Common myeloid progenitor, CD34-positive (primary cell): ENCODE results near the gene BBX.

Experiments
- CTCF ChIA-PET: fragments of 350-600 bp; sonication (Branson Sonifier 250); formaldehyde crosslinking; loops from one replicate; lab custom pipeline; 2021; ENCODE audit warnings: antibody characterized with exemption; lab: Charles Lee
- POLR2A ChIA-PET: fragments of 350-600 bp; sonication (Branson Sonifier 250); formaldehyde crosslinking; loops from one replicate; lab custom pipeline; 2021; ENCODE audit warnings: antibody characterized with exemption; lab: Charles Lee
- DNase-seq, 3 donors: peaks; one replicate each; pipeline versions ENCODE4 v3.0.0 to v3.0.0-alpha.2; 2013
- H3K27ac ChIP-seq, 2 experiments: 1 replicate in 1 of 2; 2 replicates in 1 of 2; pipeline ENCODE4 v1.7.0; 2013; ENCODE audit warnings: inconsistent platforms in 2 of 2, low read length in 2 of 2, mild to moderate bottlenecking in 2 of 2, low read depth in 1 of 2, moderate library complexity in 1 of 2; ENCODE audit not compliant: severe bottlenecking in 2 of 2, insufficient read depth in 1 of 2, poor library complexity in 1 of 2
- H3K27me3 ChIP-seq, 5 experiments: replicated peaks in 2 of 5; 1 replicate in 3 of 5; 2 replicates in 2 of 5; pipeline versions ENCODE4 v1.6.1 to v1.7.0; 2013; ENCODE audit warnings: low read length in 4 of 5, mild to moderate bottlenecking in 2 of 5, moderate library complexity in 2 of 5, inconsistent platforms in 1 of 5; ENCODE audit not compliant: insufficient read depth in 5 of 5, control insufficient read depth in 4 of 5
- H3K36me3 ChIP-seq, 4 experiments: 1 replicate in 2 of 4; 2 replicates in 2 of 4; pipeline versions ENCODE4 v1.6.1 to v1.7.0; 2013; ENCODE audit warnings: low read length in 3 of 4, control low read depth in 1 of 4, mild to moderate bottlenecking in 1 of 4; ENCODE audit not compliant: control insufficient read depth in 4 of 4, insufficient read depth in 4 of 4
- H3K4me1 ChIP-seq, 4 experiments: 1 replicate in 3 of 4; 2 replicates in 1 of 4; pipeline versions ENCODE4 v1.6.1 to v1.7.1; 2013; ENCODE audit warnings: low read length in 3 of 4, mild to moderate bottlenecking in 3 of 4, control low read depth in 1 of 4, inconsistent platforms in 1 of 4, moderate library complexity in 1 of 4; ENCODE audit not compliant: control insufficient read depth in 4 of 4, insufficient read depth in 4 of 4; ENCODE audit errors: control extremely low read depth in 1 of 4
- H3K4me3 ChIP-seq, 7 experiments: 1 replicate in 4 of 7; 2 replicates in 3 of 7; pipeline versions ENCODE4 v1.5.1 to v1.7.0; 2013; ENCODE audit warnings: mild to moderate bottlenecking in 7 of 7, low read length in 6 of 7, moderate library complexity in 6 of 7, inconsistent platforms in 2 of 7, low read depth in 2 of 7, control low read depth in 1 of 7; ENCODE audit not compliant: insufficient read depth in 4 of 7, control insufficient read depth in 1 of 7; ENCODE audit errors: extremely low read depth in 1 of 7
- H3K9me3 ChIP-seq, 5 experiments: 1 replicate in 4 of 5; 2 replicates in 1 of 5; pipeline versions ENCODE4 v1.6.1 to v1.7.1; 2013; ENCODE audit warnings: low read length in 4 of 5, mild to moderate bottlenecking in 2 of 5, inconsistent platforms in 1 of 5, low read depth in 1 of 5, moderate library complexity in 1 of 5; ENCODE audit not compliant: control insufficient read depth in 4 of 5, insufficient read depth in 2 of 5; ENCODE audit errors: control extremely low read depth in 1 of 5
- WGBS: methylation state at CpG from one replicate; pipeline ENCODE4 v1.1.5; 2013; ENCODE audit not compliant: insufficient coverage; 5-methylcytosine and 5-hydroxymethylcytosine counted together

BBX gene

DNA sequence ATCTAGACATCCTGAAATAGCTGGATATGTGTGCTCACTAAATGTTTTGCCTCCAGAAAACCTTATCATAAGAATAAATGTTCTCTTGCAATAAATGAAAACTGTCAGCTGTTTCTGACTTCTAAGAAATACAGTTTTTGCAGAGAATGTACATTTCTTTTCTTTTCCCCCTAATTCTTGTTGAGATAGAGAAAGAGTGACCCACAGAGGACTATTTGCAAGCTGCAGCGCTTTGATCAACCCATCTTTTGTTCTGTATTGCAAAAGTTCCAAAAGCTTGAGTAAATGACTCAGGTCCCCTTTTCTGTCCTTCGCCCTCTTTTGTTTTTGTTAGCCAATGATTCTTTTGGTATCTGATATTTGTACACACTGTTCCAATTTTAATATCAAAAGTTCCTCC is 141.9 kb downstream of the BBX start:
- Histone ChIP-seq H3K36me3 (peaks cover 0 to 5% (median 0%) of the 10 kb centered on the region in 4 experiments), H3K4me1 (no peaks in the 10 kb centered on the region), H3K9me3 (no peaks in the 10 kb centered on the region), H3K4me3 (no peak overlapping the region), H3K27ac (no peak overlapping the region), H3K27me3 (no peaks in the 10 kb centered on the region)
- DNase-seq: no peak
- ChIA-PET POLR2A (interaction anchor here (0.6 kb wide), 1 partner anchor 11 kb away, joined by 3 read pairs; no protein-coding TSS in a partner anchor), CTCF (interaction anchor here (0.8 to 3.0 kb wide), 10 partner anchors 8 to 96 kb away, joined by 3 to 22 read pairs (median 4); no protein-coding TSS in a partner anchor)
- no CpG with 5 or more reads among the region's 2 CpGs for WGBS

DNA sequence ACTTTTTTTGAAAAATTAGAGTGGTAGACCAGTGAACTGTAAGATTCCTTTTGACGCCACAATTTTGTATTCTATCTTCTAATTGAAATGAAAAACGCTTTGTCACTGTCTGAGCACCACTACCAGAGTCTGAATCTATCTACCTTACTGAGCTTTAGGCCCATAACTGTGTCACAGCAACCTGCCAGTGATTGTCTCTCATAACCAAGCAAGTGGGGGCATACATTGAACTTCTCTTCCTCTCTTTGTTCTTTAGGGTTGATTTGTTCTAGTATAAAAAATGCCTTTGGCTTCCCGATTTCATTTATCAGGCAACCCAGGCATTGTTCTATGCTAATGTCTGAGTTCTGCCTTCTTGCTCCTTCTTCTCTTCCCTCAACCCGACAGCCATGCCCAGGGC is 142.6 kb downstream of the BBX start:
- DNase-seq: no peak
- H3K4me3 ChIP-seq: no peak overlapping the region
- H3K27me3 ChIP-seq: no peaks in the 10 kb centered on the region
- H3K36me3 ChIP-seq: peaks cover 0 to 5% (median 0%) of the 10 kb centered on the region in 4 experiments
- H3K9me3 ChIP-seq: no peaks in the 10 kb centered on the region
- H3K27ac ChIP-seq: no peak overlapping the region
- H3K4me1 ChIP-seq: no peaks in the 10 kb centered on the region
- CTCF ChIA-PET: interaction anchor here (0.8 to 3.0 kb wide), 7 partner anchors 11 to 89 kb away, joined by 3 to 22 read pairs (median 4); no protein-coding TSS in a partner anchor
- POLR2A ChIA-PET: interaction anchor here (0.6 kb wide), 1 partner anchor 10 kb away, joined by 3 read pairs; no protein-coding TSS in a partner anchor
- WGBS: 100% methylated on average over 2 of the region's 4 CpGs

DNA sequence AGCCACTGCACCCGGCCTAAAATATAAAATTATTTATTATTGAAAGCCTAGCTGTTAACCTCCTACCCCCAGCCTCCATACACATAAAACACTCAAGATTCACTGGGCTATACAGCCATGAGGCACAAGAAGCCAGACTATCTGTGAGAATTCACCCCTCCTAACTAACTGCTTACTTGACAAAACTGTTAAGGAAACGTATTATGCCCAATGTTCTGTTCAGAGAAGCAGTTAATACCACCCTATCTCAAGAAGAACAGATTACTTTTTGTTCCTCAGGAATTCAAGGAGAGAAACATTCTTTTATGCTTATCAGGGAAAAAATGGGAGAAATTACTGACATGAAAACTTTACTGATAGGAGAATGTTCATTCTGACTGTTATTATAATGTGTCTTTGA is 144.1 kb downstream of the BBX start:
- Histone ChIP-seq H3K4me3 (no peak overlapping the region), H3K9me3 (no peaks in the 10 kb centered on the region), H3K4me1 (no peaks in the 10 kb centered on the region), H3K27ac (no peak overlapping the region), H3K36me3 (peaks cover 0 to 5% (median 0%) of the 10 kb centered on the region in 4 experiments), H3K27me3 (no peaks in the 10 kb centered on the region)
- 80% methylated on average over 1 of the region's 2 CpGs for WGBS
- CTCF ChIA-PET: interaction anchor here (3.0 kb wide), 1 partner anchor 10 kb away, joined by 22 read pairs; no protein-coding TSS in a partner anchor
- no peak for DNase-seq
- POLR2A ChIA-PET: no interaction called here

DNA sequence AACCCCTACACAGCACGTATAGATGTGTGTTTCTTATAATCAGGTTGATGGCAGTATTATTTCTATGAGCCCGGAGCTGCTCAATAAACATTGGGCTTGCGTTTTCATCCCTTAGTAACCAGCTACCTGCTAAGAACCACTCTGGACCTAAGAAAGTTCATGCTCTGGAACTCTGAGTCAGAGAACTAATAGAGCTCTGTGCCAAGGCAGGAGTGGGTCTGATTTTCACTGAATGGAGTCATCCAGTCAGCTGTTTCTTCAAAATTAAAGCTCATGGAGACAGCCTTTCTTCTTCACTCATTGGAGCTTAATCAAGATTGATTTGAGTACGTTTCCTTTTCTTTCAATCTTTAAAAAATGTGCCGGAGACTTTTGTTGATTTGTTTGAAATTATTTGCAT is 145.7 kb downstream of the BBX start:
- Histone ChIP-seq H3K27ac (no peak overlapping the region), H3K36me3 (peaks cover 0 to 5% (median 0%) of the 10 kb centered on the region in 4 experiments), H3K9me3 (no peaks in the 10 kb centered on the region), H3K4me3 (no peak overlapping the region), H3K27me3 (no peaks in the 10 kb centered on the region), H3K4me1 (no peaks in the 10 kb centered on the region)
- DNase-seq: no peak
- CTCF ChIA-PET: interaction anchor here (0.9 to 1.7 kb wide), 3 partner anchors 8 to 17 kb away, joined by 3 to 10 read pairs (median 3); no protein-coding TSS in a partner anchor
- POLR2A ChIA-PET: no interaction called here
- WGBS: 100% methylated on average over 1 of the region's 5 CpGs

DNA sequence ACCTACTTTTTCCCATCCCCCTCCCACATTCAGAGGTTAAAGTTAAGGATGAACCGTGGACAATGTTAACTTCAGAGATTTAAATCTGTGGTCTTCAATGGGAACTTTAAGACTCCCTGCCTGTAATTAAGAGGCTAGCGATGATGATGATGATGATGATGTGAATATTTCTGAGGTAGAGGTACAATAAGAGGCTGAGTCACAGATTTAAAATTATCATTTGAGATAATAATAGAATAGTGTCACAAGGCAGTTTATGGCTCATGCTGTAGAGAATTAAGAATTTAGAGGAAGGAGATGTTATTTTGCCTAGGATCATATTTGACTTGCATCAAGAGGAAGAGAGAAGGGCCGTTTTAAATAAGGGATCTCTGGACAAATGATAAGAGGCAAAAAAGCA is 146.2 kb downstream of the BBX start:
- no peaks in the 10 kb centered on the region for H3K9me3 ChIP-seq

DNA sequence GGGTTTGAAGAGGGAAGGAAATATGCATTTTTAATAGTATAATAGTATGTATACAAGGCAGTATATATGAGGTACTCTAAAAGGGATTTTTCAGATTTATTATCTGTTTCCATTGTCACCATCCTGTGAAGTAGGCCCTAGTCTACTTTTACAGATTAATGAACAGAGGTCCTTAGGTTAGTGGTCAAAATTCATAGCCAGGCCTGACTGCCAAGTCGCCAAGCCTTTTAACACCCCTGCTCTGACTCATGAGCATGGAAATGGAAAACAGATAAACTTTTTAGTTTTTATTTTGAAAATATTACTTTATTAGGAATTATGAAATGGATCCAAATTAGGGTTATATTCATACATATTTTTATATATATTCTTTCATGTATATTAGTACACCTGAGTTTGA is 146.9 kb downstream of the BBX start:
- DNase-seq: no peak
- ChIA-PET POLR2A (interaction anchor here (0.7 kb wide), 1 partner anchor 429 kb away, joined by 5 read pairs; no protein-coding TSS in a partner anchor), CTCF (interaction anchor here (0.8 to 3.1 kb wide), 5 partner anchors 9 to 434 kb away, joined by 3 to 21 read pairs (median 5); no protein-coding TSS in a partner anchor)
- peaks cover 0 to 4% (median under 1%) of the 10 kb centered on the region in 4 experiments for H3K4me1 ChIP-seq
- no peak overlapping the region for H3K4me3 ChIP-seq
- no CpG with 5 or more reads among the region's 1 CpG for WGBS
- no peaks in the 10 kb centered on the region for H3K9me3 ChIP-seq
- H3K27me3 ChIP-seq: no peaks in the 10 kb centered on the region
- no peak overlapping the region for H3K27ac ChIP-seq
- H3K36me3 ChIP-seq: peaks cover 0 to 5% (median 0%) of the 10 kb centered on the region in 4 experiments

More for the DNA sequence above, 146.2 kb downstream of the BBX start:
- Histone ChIP-seq H3K27me3 (no peaks in the 10 kb centered on the region), H3K27ac (no peak overlapping the region), H3K36me3 (peaks cover 0 to 5% (median 0%) of the 10 kb centered on the region in 4 experiments), H3K4me1 (no peaks in the 10 kb centered on the region), H3K4me3 (no peak overlapping the region)
- no peak for DNase-seq
- 92% methylated on average over 3 of the region's 3 CpGs for WGBS
- ChIA-PET CTCF (interaction anchor here (1.7 to 3.1 kb wide), 2 partner anchors 8 to 9 kb away, joined by 10 to 21 read pairs; no protein-coding TSS in a partner anchor), POLR2A (no interaction called here)

DNA sequence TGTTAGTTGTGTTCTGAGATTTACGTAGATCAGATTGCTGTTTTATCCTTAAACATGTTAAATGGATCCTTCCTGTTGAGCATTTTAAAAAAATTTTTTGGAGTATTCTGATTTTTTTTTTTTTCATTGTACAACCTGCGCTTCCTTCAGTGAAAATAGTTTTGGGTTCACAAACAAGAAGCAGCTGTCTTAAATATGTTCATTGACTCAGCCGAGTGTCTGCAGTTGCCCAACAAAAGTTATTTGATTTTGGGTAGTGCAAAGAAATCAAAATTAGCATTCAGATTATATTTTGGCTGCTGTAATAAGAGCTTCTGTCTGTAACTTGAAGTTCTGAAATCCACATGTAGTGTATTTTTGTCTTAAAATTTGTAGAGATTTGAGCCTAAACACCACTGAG is 148.2 kb downstream of the BBX start:
- DNase-seq: no peak
- Histone ChIP-seq H3K27me3 (no peaks in the 10 kb centered on the region), H3K9me3 (no peaks in the 10 kb centered on the region), H3K27ac (no peak overlapping the region), H3K36me3 (peaks cover 0 to 1% (median 0%) of the 10 kb centered on the region in 4 experiments), H3K4me3 (no peak overlapping the region), H3K4me1 (peaks cover 9 to 11% (median 10%) of the 10 kb centered on the region in 4 experiments)
- POLR2A ChIA-PET: no interaction called here
- WGBS: 93% methylated on average over 3 of the region's 3 CpGs
- CTCF ChIA-PET: interaction anchor here (0.7 to 3.1 kb wide), 5 partner anchors 9 to 133 kb away, joined by 3 to 21 read pairs (median 7); no protein-coding TSS in a partner anchor
